Measurements from ENCODE around the gene DNASE1L3.
"Not testable (repeated sequence)": the region's sequence is repeated elsewhere in the genome, so short reads cannot be mapped to it uniquely, and the experiment has no call there.

GRCh38 chr3:58242860-58243259 lies 32.1 kb upstream of the DNASE1L3 start:
- not testable (repeated sequence) for TF ChIP-seq CTCF (IDR thresholded peaks at IDR 0.05; ENCODE audit: poor library complexity); EZH2 (IDR thresholded peaks at IDR 0.05; ENCODE audit: borderline replicate concordance); EZH2phosphoT487 (IDR thresholded peaks at IDR 0.05; ENCODE audit: low read depth, severe bottlenecking, unreplicated experiment)
